GM23248 (cell line): Measurements from ENCODE around the gene RBM10. TPM values are rescaled to one million over a fixed set of nuclear protein-coding genes. Genes with fewer than 3 reads are reported as not detected.

Source experiments
- DNase-seq: peaks from one replicate; pipeline ENCODE4 v3.0.0-alpha.2; 2015
- H2AFZ ChIP-seq: fragments of 200-600 bp; sonication (generic); 2 replicates; pipeline ENCODE4 v1.6.1; 2016; ENCODE audit warnings: antibody characterized with exemption
- H3F3A ChIP-seq: fragments of 200-600 bp; sonication (generic); 2 replicates; pipeline ENCODE4 v1.6.1; 2016; ENCODE audit warnings: mild to moderate bottlenecking, antibody characterized with exemption, mixed run types; ENCODE audit not compliant: insufficient read depth
- H3K27ac ChIP-seq: fragments of 200-600 bp; sonication (generic); 2 replicates; pipeline ENCODE4 v1.5.1; 2016; ENCODE audit warnings: mild to moderate bottlenecking
- H3K27me3 ChIP-seq: fragments of 200-600 bp; sonication (generic); replicated peaks from 2 replicates; pipeline ENCODE4 v1.6.1; 2016; ENCODE audit warnings: mild to moderate bottlenecking; ENCODE audit not compliant: insufficient read depth
- H3K36me3 ChIP-seq: fragments of 200-600 bp; sonication (generic); 2 replicates; pipeline ENCODE4 v1.6.1; 2016; ENCODE audit warnings: low read depth, mild to moderate bottlenecking
- H3K4me1 ChIP-seq: fragments of 200-600 bp; sonication (generic); 2 replicates; pipeline ENCODE4 v1.6.1; 2016; ENCODE audit warnings: mild to moderate bottlenecking; ENCODE audit not compliant: insufficient read depth
- H3K4me2 ChIP-seq: fragments of 200-600 bp; sonication (generic); one replicate; pipeline ENCODE4 v1.6.1; 2016; ENCODE audit warnings: mild to moderate bottlenecking; ENCODE audit not compliant: unreplicated experiment
- H3K4me3 ChIP-seq: fragments of 200-600 bp; sonication (generic); 2 replicates; pipeline ENCODE4 v1.5.1; 2016; ENCODE audit warnings: mild to moderate bottlenecking
- H3K79me2 ChIP-seq: fragments of 200-600 bp; sonication (generic); 2 replicates; pipeline ENCODE4 v1.6.1; 2016; ENCODE audit warnings: mild to moderate bottlenecking; ENCODE audit not compliant: insufficient read depth
- H3K9ac ChIP-seq: fragments of 200-600 bp; sonication (generic); 2 replicates; pipeline ENCODE4 v1.6.1; 2016; ENCODE audit warnings: mild to moderate bottlenecking
- H3K9me2 ChIP-seq: fragments of 200-600 bp; sonication (generic); 2 replicates; pipeline ENCODE4 v1.6.1; 2016; ENCODE audit warnings: mixed run types, mild to moderate bottlenecking, moderate library complexity; ENCODE audit not compliant: insufficient read depth
- H3K9me3 ChIP-seq: fragments of 200-600 bp; sonication (generic); one replicate; pipeline ENCODE4 v1.6.1; 2017; ENCODE audit warnings: low read depth
- H4K20me1 ChIP-seq: fragments of 200-600 bp; sonication (generic); 2 replicates; pipeline ENCODE4 v1.6.0; 2016; ENCODE audit not compliant: insufficient read depth
- EZH2 ChIP-seq: fragments of 200-600 bp; sonication (generic); IDR thresholded peaks from 2 replicates; pipeline ENCODE4 v1.6.1; 2018; ENCODE audit warnings: antibody characterized with exemption, mild to moderate bottlenecking; ENCODE audit not compliant: insufficient read depth, poor library complexity, severe bottlenecking
- EZH2phosphoT487 ChIP-seq: fragments of 200-600 bp; sonication (generic); IDR thresholded peaks from 2 replicates; pipeline ENCODE4 v1.6.1; 2018; ENCODE audit warnings: antibody characterized with exemption, moderate library complexity, mild to moderate bottlenecking, low read depth; ENCODE audit not compliant: insufficient read depth
- WGBS, 2 experiments: methylation state at CpG; one replicate each; pipeline ENCODE4 v1.1.6; 2015 to 2017; ENCODE audit warnings: low lambda C conversion rate in 2 of 2, low coverage in 1 of 2; ENCODE audit errors: missing lambda C conversion rate in 2 of 2; 5-methylcytosine and 5-hydroxymethylcytosine counted together
- in situ Hi-C: fragments of 300-500 bp; cut with MboI; formaldehyde crosslinking; loops from 2 replicates; pipeline ENCODE4 v1.15.0; 2020
- polyA plus RNA-seq: library from polyadenylated mRNA; unstranded; fragments of >200 nt; fragmentation: Nextera tagmentation; extraction: Ambion mirVana; gene quantifications from 2 replicates; pipeline ENCODE4 v1.2.1, GENCODE V29; 2016
- total RNA-seq: library from RNA; depleted of rRNA; stranded (reverse); fragments of >200 nt; shearing (Covaris generic); gene quantifications from 2 replicates; pipeline ENCODE4 v1.2.3, GENCODE V29; 2014

Gene RBM10
- total and polyA plus RNA-seq, 2 experiments from 2014 or later = 30.6 to 40.1 TPM

GRCh38 chrX:47166126-47166525, 21.1 kb downstream of the RBM10 start:
- 96 to 100% methylated on average over 3 to 5 of the region's 5 CpGs for WGBS, 2 experiments
- H3K27ac ChIP-seq = no peak overlapping the region
- H3K36me3 ChIP-seq = no peaks in the 10 kb centered on the region
- no peaks in the 10 kb centered on the region for H3K9me2 ChIP-seq
- H3K79me2 ChIP-seq = peaks cover 80% of the 10 kb centered on the region
- H3K9me3 ChIP-seq = no peaks in the 10 kb centered on the region
- no peak overlapping the region for H3K4me2 ChIP-seq
- no peak overlapping the region for H2AFZ ChIP-seq
- no peak overlapping the region for H3K4me3 ChIP-seq
- no peaks in the 10 kb centered on the region for H3F3A ChIP-seq
- no peaks in the 10 kb centered on the region for H3K27me3 ChIP-seq
- H3K9ac ChIP-seq = no peak overlapping the region
- H3K4me1 ChIP-seq = no peaks in the 10 kb centered on the region
- DNase-seq = peak; percentile 46
- TF ChIP-seq EZH2phosphoT487 (no peak), EZH2 (no peak)
- in situ Hi-C loops = no loop called here
- H4K20me1 ChIP-seq = no peaks in the 10 kb centered on the region

GRCh38 chrX:47168495-47169073, 23.6 kb downstream of the RBM10 start:
- H3K27ac ChIP-seq = no peak overlapping the region
- H3K9me2 ChIP-seq = no peaks in the 10 kb centered on the region
- no peak overlapping the region for H3K9ac ChIP-seq
- H3K27me3 ChIP-seq = no peaks in the 10 kb centered on the region
- WGBS, 2 experiments = 86% methylated on average over 5 to 6 of the region's 6 CpGs
- in situ Hi-C loops = no loop called here
- no peak overlapping the region for H2AFZ ChIP-seq
- no peaks in the 10 kb centered on the region for H3K9me3 ChIP-seq
- H3K4me3 ChIP-seq = no peak overlapping the region
- TF ChIP-seq EZH2phosphoT487 (no peak), EZH2 (no peak)
- H3K36me3 ChIP-seq = no peaks in the 10 kb centered on the region
- no peak for DNase-seq
- H3F3A ChIP-seq = no peaks in the 10 kb centered on the region
- H3K4me1 ChIP-seq = no peaks in the 10 kb centered on the region
- H4K20me1 ChIP-seq = no peaks in the 10 kb centered on the region
- no peak overlapping the region for H3K4me2 ChIP-seq
- H3K79me2 ChIP-seq = peaks cover 65% of the 10 kb centered on the region

- Histone ChIP-seq H3K27me3 (no peaks in the 10 kb centered on the region), H3K4me3 (no peak overlapping the region), H3K79me2 (peaks cover 59% of the 10 kb centered on the region), H2AFZ (no peak overlapping the region), H3K9ac (no peak overlapping the region), H3K4me2 (no peak overlapping the region), H4K20me1 (no peaks in the 10 kb centered on the region), H3K27ac (no peak overlapping the region), H3F3A (no peaks in the 10 kb centered on the region), H3K4me1 (no peaks in the 10 kb centered on the region), H3K9me2 (no peaks in the 10 kb centered on the region), H3K9me3 (no peaks in the 10 kb centered on the region), H3K36me3 (no peaks in the 10 kb centered on the region)
- DNase-seq = no peak
- TF ChIP-seq EZH2phosphoT487 (no peak), EZH2 (no peak)
- in situ Hi-C loops = no loop called here
- WGBS, 2 experiments = 88 to 100% methylated on average over 7 to 16 of the region's 19 CpGs
Observed at GRCh38 chrX:47169273-47169672, 24.3 kb downstream of the RBM10 start.

- peak; percentile 53 for DNase-seq
- Histone ChIP-seq H3K9me3 (no peaks in the 10 kb centered on the region), H3K9ac (no peak overlapping the region), H3K36me3 (no peaks in the 10 kb centered on the region), H3K79me2 (peaks cover 52% of the 10 kb centered on the region), H3K4me3 (no peak overlapping the region), H3K4me1 (no peaks in the 10 kb centered on the region), H4K20me1 (no peaks in the 10 kb centered on the region), H3F3A (no peaks in the 10 kb centered on the region), H3K4me2 (no peak overlapping the region), H2AFZ (no peak overlapping the region), H3K9me2 (no peaks in the 10 kb centered on the region), H3K27me3 (no peaks in the 10 kb centered on the region), H3K27ac (no peak overlapping the region)
- in situ Hi-C loops = no loop called here
- WGBS, 2 experiments = 76 to 78% methylated on average over 5 to 8 of the region's 13 CpGs
- TF ChIP-seq EZH2phosphoT487 (no peak), EZH2 (no peak)
Observed at GRCh38 chrX:47169726-47170515, 24.9 kb downstream of the RBM10 start.
